Keratinocyte (primary cell): Measurements from ENCODE around the gene R3HDM1.

Experiments
- CTCF ChIP-seq, 3 experiments: IDR thresholded peaks in 1 of 3; conservative IDR thresholded peaks in 1 of 3; optimal IDR thresholded peaks in 1 of 3; 2 replicates in 2 of 3; 3 replicates in 1 of 3; pipeline versions ENCODE3 to v1.5.1; 2011; ENCODE audit warnings: low read length in 3 of 3, mild to moderate bottlenecking in 3 of 3, moderate library complexity in 2 of 3, control low read depth in 1 of 3, inconsistent platforms in 1 of 3; ENCODE audit not compliant: insufficient read depth in 2 of 3; ENCODE audit errors: extremely low read depth in 1 of 3
- EZH2 ChIP-seq: IDR thresholded peaks from one replicate; pipeline ENCODE4 v1.6.1; 2012; ENCODE audit warnings: inconsistent platforms, mild to moderate bottlenecking, low read length, moderate library complexity

GRCh38 chr2:135551356-135551755 lies 20.1 kb downstream of the R3HDM1 start:
- TF ChIP-seq CTCF (optimal IDR thresholded peaks at IDR 0.05 in 1 of 3, IDR thresholded peaks at IDR 0.05 in 1 of 3, conservative IDR thresholded peaks at IDR 0.05 in 1 of 3; ENCODE audit: extremely low read depth in 1 of 3, insufficient read depth in 2 of 3, low read length in 3 of 3) (no peak), EZH2 (no peak)
